GM21381 (cell line): ENCODE data around the gene KCNC1.

ENCODE experiments used
- ATAC-seq: cut with Tn5 transposase; IDR thresholded peaks from one replicate; pipeline ENCODE4 v1.9.1; 2021; ENCODE audit warnings: mild to moderate bottlenecking, moderate library complexity; ENCODE audit not compliant: unreplicated experiment

KCNC1 gene

DNA sequence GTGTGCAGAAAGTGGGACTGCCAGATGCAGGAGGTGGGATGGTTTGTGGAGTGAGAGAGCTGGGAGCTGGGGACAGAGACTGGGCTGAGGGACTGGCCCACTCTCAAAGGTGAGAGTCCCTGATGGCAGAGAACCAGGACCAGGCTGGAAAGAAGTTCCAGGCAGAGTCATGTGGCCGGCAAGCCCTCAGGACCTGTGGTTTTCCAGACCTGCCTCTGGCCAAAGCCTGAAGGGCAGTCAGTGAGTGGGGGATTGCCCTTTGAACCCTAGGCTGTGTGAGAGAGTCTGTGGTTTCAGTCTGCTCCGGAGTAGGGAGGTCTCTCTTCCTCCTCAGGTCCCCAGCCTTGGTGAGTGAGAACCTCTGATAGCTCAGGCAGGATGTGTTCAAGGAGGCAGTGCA is 17.0 kb downstream of the KCNC1 start:
- ATAC-seq, result no peak

DNA sequence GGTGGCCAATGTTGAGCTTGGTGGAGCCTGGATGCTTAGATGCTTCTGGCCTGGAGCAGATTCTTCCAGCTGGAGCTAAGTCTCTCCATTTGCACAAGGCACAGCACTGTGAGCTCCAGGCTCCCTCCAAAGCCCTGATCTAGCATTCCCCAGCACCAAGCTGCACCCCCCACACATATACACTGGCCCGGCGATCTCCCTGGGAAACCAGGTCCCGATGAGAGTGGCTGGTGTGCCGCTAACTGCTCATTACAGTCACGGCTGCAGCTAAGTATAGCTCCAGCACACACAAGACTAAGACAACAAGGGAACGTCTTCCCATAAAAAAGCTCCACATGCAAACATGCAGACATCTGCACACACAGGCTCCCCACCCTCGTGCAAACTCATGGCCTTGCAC is 17.6 kb downstream of the KCNC1 start:
- ATAC-seq, result no peak

DNA sequence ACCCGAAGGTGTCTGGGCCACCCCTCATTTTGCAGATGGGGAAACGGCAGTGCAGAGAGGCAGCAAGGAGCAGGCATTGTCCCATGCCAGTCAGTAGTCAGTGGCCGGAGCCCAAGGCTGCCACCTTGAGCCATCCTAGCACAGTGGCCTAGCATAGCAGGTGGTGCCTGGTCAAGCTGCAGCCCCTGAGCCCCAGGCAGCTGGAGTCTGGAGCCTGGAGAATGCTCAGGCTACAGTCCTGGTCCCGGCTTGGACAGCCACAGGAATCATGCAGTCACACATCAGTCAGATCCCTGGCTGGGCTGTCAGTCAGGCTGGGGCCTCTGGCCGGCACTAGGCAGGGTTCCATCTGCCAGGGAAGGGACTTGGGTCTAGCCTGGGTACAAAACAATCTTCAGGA is 18.6 kb downstream of the KCNC1 start:
- no peak for ATAC-seq

DNA sequence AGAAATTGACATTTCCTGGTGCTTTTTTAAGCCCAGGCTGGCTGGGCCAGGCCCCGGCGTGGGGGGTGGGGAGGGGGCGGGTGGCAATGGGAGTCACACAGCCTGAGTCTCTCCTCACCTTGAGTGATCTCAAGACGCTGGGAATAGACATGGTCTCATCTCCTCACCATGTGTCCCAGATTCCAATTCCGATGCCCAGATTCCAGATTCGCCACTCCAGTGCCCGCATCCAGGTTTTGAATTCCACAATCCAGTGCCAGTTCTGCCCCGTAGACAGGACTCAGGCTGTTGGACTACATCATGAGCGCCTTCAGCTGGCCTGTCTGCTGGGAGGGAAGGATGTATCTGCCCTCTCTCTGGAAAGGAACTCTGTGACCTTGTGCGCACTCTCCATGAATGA is 19.1 kb downstream of the KCNC1 start:
- no peak for ATAC-seq

DNA sequence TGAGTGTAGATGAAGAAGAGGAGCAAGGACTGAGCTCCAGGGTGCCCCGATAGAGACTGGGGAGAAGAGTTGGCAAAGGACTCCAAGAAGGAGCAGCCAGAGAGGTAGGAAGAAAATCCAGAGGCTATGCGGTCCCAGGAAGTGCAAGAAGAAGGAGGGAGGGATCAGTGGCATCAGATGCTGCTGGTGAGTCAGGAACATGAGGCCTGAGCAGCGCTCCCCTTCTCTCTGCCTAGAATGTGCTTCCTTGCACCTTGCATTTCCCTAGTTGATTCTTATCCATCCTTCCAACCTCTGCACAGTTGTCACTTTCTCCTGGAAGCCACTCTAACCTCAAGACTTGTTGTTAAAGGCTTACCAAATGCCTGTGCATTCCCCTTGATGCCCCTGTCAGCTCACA is 21.3 kb downstream of the KCNC1 start:
- no peak for ATAC-seq

DNA sequence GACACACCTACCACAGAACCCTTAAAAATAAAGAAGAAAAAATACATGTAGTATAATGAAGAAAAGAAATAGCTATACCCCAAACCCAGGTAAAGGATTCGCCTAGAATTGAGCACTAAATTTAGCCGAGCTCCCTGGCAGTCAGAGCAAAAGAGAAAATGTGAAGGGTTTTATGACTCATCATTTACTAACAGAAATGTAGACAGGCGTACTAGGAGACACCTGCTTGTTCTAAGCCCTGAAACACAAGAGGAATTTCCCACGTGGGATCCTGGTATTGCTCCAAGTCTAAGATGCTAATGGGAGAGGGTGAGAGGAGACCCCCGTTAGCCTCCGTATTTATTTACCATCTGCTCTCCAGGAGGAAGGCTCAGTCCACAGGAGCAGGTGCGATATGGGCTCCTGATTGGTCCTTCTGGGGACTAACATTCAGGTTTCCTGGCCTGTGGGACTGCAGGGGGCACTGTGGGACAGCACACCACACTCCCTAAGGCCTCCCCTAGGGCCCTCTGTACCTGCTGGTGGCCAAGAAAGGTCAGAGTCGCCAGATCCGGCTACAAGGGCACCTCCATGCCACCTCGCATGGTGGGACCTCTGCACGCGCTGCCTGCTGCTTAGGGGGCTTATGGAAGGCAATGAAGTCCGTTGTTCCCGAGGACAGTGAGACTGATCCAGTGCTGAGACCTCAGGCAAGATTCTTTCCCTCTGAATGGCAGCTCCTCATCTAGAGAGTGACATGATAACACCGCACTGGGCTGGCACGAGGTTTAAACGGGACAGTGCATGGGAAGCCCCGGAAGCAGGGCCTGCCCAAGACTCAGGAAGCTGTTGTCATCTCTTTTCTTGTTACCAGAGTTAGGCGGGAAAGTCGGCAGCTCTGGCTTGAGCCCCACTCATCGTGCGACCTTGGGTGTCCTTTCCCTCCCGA is 25.8 kb downstream of the KCNC1 start:
- ATAC-seq, result peak; percentile 68

DNA sequence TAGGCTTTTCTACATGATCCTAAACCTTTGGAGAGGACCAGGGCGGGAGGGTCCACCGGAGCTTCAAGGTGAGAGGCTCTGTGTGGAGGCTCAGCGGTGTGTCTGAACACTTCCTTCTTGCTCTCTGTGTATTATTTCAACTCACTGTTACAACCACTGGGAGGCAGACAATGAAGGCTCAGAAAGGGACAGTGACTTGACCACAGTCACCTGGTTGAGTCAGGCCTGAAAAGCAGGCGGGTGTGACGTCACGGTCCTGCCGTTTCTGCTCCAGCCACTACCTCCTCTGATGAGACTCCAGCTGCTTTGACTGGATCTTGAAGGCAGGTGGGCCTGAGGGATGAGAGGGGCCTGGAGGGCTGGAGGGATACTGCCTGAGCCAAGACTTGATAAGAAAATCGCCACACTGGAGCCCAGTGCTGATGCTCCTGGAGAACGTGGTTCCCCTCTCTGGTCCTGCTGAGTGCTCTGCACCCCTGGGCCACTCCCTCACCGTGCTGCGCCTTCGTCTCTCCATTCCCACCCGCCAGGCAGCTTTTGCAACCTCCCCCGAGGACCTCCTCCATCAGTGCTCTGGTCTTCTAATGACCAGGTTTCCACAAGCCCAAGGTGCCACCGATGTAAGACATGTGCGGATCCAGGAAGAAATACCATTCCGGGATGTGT is 27.9 kb downstream of the KCNC1 start:
- peak; percentile 60 for ATAC-seq

DNA sequence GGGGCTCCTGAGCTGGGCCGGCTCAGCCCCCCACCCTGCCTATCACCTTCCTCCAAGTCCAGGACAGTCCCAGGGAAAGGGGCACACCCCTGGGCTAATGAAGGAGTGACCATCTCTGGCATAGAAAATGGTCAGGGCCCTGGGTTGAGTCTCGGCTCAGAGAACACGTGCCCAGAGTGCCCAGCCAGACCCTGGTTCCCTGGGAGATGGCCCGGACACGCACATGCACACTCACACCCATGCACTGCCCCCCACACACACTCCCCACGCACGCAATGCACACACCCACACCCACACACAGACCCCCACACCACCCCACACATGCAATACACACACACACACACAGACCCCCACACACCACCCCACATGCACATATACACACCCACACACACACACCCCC is 28.7 kb downstream of the KCNC1 start:
- no peak for ATAC-seq

DNA sequence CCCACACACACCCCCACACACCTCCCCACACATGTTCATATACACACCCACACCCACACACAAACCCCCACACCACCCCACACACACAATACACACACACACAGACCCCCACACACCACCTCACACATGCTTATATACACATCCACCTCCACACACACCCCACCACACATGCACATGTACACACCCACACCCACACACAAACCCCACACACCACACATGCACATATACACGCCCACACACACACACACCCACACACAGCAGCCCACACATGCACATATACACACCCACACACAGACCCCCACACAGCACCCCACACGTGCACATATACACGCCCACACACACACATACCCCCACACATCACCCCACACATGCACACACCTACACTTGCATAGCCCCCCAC is 29.1 kb downstream of the KCNC1 start:
- no peak for ATAC-seq

DNA sequence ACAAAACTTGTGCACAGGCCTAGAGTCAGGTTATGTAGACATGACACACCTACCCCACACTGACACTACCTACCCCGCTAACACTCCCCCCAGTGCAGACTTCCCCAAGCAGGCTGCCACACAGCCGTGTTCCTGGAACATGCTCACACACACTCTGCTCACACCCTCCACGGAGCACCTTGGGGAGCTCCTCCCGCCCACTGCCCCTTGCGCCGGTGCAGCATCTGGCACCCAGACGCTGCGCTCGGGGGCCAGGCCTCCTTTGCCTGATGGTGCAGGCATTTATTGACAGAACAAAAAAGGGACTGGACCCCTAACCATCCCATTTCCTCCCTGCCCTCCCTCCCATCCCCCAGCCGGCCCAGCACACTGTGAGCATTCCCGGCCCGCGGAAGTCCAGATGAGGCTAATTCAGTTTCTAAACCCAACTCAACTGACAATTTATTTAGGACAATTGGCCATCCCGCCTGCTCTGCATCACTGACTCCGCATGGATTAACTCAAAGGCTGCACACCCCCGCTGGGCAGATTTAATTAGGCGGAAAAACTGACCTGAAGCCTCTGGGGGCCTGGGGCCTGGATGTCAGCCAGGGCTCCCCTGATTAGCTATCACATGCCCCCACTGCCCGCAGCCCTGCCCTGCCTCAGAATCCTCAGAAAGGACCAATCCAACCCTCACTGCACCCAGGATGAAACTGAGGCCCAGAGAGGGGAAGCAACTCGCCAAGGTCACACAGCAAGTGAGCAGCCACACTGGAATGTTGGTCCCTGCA is 30.1 kb downstream of the KCNC1 start:
- no peak for ATAC-seq

DNA sequence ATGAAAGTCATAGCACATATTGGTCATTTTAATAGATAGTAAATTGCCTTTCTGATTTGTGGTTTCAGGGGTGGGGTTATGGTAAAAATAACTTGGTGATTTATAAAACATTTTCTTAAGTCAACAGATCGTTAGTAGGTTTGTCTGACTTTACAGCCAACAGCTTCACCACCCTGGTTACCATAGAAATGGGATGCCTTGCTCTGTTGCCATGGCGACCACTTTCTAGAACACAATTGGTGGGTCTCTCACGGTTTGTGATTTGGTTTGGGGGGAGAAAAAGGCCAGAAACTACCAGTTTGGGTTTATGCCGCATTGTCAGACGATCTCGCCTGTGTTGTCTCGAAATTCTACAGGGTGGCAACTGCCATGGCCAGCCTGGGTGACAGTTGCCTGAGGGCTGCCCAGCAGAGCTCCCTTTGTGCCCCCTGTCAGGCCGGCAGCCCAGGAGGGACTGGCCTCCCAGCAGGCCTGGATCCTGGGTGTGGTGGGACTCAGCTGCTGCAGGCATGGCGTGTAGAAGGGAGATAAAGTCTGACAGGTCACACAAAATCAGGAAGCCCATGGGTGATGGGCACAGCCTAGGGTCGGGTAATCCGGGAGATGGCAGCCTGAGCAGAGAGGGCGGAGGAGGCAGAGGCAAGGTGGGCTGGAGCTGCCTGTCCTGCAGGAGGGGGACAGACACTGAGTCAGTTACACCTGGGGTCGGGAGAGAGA is 30.9 kb downstream of the KCNC1 start:
- ATAC-seq, result no peak

DNA sequence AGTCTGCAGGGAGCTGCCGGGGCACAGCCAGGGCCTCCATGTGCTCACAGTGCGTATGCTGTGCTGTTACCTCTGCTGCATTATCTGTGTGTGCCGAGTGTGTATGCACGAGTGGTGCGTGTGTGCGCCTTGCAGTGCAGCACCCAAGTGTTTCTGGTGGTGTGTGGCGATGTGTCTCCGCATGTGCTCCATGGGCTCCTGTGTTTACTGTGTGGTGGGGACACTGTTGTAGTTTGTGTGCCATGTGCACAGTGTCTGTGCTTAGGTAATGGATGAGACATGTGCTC is 31.4 kb downstream of the KCNC1 start:
- no peak for ATAC-seq

DNA sequence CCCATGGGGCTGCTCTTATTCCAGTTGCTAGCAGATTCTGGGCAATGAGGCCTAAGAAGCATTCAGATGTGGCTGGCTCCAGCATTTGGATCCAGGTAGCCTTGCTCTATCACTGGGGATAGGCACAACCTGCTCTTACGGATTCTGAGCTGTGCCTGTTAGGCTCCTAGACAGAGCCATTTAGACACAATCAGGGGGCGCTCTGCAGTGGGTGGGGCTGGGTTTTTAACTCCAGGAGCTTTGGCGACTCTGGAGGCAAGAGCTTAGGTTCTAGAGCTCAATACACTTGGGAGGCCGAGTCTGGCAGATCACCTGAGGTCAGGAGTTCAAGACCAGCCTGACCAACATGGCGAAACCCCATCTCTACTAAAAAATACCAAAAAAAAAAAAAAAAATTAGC is 32.0 kb downstream of the KCNC1 start:
- ATAC-seq, result no peak

DNA sequence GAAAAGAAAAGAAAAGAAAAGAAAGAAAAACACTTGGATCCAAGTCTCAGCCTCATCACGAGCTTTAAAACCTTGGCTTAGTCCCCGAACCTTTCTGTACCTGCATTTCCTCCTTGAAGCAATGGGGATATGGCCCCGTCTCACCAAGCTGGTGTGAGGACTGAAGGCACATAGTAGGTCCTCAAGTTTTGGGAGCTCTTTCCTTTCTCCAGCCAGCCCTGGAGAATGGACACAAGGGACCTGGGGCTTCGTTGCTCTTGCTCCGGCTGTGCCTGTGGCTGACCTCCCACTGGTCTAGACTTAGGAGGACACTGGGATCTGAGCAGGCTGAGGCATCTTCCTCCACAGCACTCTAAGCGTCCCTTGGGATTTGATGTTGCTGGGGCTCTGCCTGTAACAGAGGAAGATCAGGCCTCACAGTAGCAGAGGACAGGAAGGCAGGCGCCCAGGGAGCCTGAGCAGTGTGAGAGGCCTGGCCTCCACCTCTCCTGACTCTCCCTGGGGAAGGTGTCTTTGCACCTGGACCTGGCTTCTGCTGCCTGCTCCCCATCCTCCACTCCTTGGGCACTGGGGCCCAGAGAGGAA is 32.8 kb downstream of the KCNC1 start:
- ATAC-seq, result no peak

DNA sequence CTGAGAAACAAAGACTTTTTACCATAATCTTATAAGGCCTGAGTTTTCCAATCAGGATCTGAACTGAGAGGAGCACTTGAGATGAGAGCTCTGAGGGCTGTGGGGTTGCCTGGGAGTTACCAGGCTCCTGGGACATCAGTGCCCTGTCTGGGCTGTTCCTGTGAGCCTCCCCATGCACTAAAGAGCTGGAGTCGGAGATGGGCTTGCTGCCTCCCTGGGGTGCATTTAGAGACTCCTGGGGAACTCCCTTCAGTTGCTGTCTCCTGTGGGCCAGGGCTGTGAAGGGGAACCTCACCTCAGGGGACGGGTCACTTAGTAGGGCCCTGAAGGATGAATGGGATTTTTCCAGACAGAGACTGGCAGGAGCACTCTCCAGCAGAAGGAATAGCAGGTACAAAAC is 33.3 kb downstream of the KCNC1 start:
- ATAC-seq, result no peak

DNA sequence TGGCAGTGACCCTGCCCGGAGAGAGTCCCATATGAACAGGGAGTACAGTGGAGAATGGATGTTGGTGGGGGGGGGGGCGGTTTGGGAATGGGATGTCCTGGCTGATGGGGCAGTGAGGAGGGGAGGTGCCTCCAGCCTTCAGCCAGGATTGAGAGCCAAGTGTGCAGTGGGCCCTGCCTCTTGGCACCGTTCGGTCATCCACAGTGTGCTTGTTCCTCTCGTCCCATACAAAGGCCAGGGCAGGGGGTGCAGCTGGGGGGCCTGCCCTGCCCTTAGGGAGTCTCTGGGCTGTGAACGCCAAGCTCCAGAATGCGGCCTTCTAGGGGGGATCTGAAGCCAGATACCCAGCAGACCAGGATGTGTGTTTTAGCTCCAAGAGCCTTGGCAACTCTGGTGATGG is 34.0 kb downstream of the KCNC1 start:
- no peak for ATAC-seq

DNA sequence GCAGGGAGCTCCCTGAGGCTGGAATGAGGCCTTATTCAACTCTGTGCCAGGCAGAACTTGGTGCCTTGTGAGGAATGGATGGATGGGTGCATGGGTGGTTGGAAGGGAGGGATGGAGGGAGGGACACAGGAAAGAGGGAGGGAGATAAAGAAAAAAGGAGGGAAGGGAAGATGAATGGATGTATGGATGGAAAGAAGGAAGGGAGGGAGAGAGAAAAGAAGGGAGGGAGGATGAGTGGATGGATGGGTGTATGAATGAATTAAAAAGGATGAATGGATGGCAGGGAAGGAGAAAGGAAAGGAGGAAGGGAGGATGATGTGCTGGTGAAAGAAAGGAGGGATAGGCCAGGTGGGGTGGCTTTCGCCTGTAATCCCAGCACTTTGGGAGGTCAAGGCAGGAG is 34.6 kb downstream of the KCNC1 start:
- ATAC-seq, result no peak

DNA sequence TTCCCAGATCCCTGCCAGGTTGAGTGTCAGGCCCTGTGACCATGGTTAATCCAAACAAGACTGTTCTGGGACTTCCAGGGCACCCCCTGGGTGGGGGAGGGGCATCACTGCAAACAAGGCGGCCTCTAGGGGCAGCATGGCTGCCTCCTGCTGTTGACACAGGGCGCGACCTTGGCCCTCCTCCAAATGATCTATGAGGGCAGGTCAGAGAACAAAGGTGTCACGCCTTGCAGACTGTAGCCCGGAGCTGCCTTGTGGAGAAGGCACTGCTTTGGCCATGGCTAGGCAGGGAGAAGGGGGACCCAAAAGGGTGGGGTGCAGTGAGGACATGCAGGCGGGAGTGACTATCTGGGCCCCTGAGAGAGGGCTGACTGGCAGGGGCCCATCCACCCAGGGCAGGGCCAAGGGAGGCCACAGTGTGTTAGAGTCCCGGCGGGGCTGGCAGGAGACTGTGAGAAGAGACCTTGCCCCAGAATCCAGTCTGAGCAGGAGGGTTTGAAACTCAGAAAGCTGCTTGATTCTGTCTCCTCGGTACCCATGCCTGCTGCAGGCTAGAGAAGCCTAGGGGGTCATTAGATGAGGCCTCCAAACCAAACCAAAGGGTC is 35.6 kb downstream of the KCNC1 start:
- no peak for ATAC-seq

DNA sequence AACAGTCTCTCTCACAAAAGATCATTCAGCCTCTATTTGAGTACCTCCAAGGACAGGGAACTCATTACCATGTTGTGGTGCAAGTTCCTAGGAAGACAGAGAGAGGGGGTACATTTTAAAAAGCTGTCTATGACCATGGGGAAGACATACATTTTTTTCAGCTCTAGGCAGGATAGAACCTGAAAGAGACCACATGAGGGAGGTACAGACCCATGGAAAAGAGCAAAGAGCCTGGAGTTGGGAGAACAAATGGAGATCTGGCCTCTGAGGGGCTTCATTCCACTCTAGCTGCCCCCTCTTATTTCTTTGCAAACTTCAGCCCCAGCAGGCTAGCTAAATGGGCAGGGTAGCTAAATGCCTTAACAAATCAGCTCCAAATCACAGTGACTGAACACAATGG is 36.3 kb downstream of the KCNC1 start:
- ATAC-seq, result no peak

DNA sequence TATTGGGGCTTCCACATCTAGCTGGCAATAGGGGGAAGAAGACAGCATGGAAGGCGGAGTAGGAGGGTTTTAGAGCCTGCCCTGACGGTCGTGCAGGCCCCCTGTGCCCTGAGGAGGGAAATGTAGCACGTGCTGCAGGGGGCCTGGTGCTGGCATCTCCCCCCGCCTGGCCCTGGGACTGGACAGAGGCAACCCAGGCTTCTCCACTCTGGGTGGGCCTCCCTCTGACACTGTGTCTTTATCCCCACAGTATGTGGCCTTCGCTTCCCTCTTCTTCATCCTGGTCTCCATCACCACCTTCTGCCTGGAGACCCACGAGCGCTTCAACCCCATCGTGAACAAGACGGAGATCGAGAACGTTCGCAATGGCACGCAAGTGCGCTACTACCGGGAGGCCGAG is 36.8 kb downstream of the KCNC1 start:
- ATAC-seq, result no peak
